GM12878 (cell line): ENCODE results near the gene TTLL3. TPM values are rescaled to one million over a fixed set of nuclear protein-coding genes. Genes with fewer than 3 reads are reported as not detected.

Experiments used
- ATAC-seq: fragments of 200-7000 bp; cut with Tn5 transposase; 3 replicates; pipeline ENCODE4 v1.9.1; 2020; ENCODE audit warnings: mild to moderate bottlenecking, moderate library complexity
- BruUV-seq: library from RNA; stranded (reverse); fragments of 400-500 nt; replicated peaks from 2 replicates; lab custom pipeline; 2021; lab: Mats Ljungman, UMichigan
- CTCF ChIA-PET: fragments of 300-600 bp; sonication (Branson Sonifier 250); formaldehyde crosslinking; extraction: SDS; loops from one replicate; lab custom pipeline; 2021; ENCODE audit warnings: inconsistent platforms; lab: Yijun Ruan, JAX
- POLR2A ChIA-PET: fragments of 350-600 bp; formaldehyde crosslinking; extraction: SDS; loops from one replicate; lab custom pipeline; 2021; ENCODE audit warnings: inconsistent platforms; lab: Charles Lee
- RAD21 ChIA-PET: fragments of 300-600 bp; sonication (Branson Sonifier 250); formaldehyde crosslinking; loops from one replicate; lab custom pipeline; 2023; ENCODE audit warnings: antibody characterized with exemption; ENCODE audit not compliant: unreplicated experiment; lab: Charles Lee
- SMC1A ChIA-PET: fragments of 300-600 bp; sonication (Branson Sonifier 250); formaldehyde crosslinking; loops from one replicate; lab custom pipeline; 2023; ENCODE audit not compliant: unreplicated experiment, uncharacterized antibody; lab: Charles Lee
- DNase-seq: peaks from one replicate; pipeline ENCODE4 v3.0.0-alpha.2; 2011; ENCODE audit warnings: low read depth, low spot score
- FAIRE-seq: peaks from 3 replicates; lab custom pipeline; 2011; peaks lifted over from hg19 to GRCh38; lab: Jason Lieb, UNC
- H2AFZ ChIP-seq: 2 replicates; pipeline ENCODE4 v1.6.0; 2011; ENCODE audit warnings: low read depth, low read length, control low read depth; ENCODE audit not compliant: control insufficient read depth
- H3K27ac ChIP-seq: 2 replicates; pipeline ENCODE4 v1.5.1; 2011; ENCODE audit warnings: control low read depth; ENCODE audit not compliant: control insufficient read depth, insufficient read depth
- H3K27me3 ChIP-seq, 2 experiments: replicated peaks in 1 of 2; 2 replicates each; pipeline versions ENCODE4 v1.6.0 to v1.6.1; 2011; ENCODE audit warnings: low read length in 1 of 2; ENCODE audit not compliant: control insufficient read depth in 2 of 2, insufficient read depth in 2 of 2
- H3K36me3 ChIP-seq, 2 experiments: 2 replicates each; pipeline ENCODE4 v1.5.1; 2011; ENCODE audit warnings: low read length in 1 of 2; ENCODE audit not compliant: control insufficient read depth in 2 of 2, insufficient read depth in 2 of 2
- H3K4me1 ChIP-seq: 2 replicates; pipeline ENCODE4 v1.6.1; 2011; ENCODE audit warnings: mild to moderate bottlenecking, low read length, moderate library complexity, mixed read lengths; ENCODE audit not compliant: control insufficient read depth, insufficient read depth
- H3K4me2 ChIP-seq: 2 replicates; pipeline ENCODE4 v1.6.0; 2011; ENCODE audit warnings: control low read depth; ENCODE audit not compliant: control insufficient read depth, insufficient read depth
- H3K4me3 ChIP-seq: fragments of 200-600 bp; sonication (generic); 2 replicates; pipeline ENCODE4 v1.5.1; 2016
- H3K79me2 ChIP-seq: 2 replicates; pipeline ENCODE4 v1.6.0; 2011; ENCODE audit warnings: low read length; ENCODE audit not compliant: control insufficient read depth, insufficient read depth
- H3K9ac ChIP-seq: 2 replicates; pipeline ENCODE4 v1.8.0; 2011; ENCODE audit warnings: low read length, control low read depth, mixed read lengths; ENCODE audit not compliant: control insufficient read depth, insufficient read depth
- H3K9me3 ChIP-seq: replicated peaks from 3 replicates; pipeline ENCODE4 v1.5.1; 2011; ENCODE audit warnings: mild to moderate bottlenecking, low read length; ENCODE audit not compliant: control insufficient read depth, insufficient read depth
- H4K20me1 ChIP-seq: 2 replicates; pipeline ENCODE4 v1.6.0; 2011; ENCODE audit not compliant: control insufficient read depth, insufficient read depth
- NFIC ChIP-seq: IDR thresholded peaks from 2 replicates; pipeline ENCODE4 v1.6.1; 2012; ENCODE audit warnings: low read depth, mild to moderate bottlenecking, inconsistent platforms, low read length, moderate library complexity
- YY1 ChIP-seq: IDR thresholded peaks from 2 replicates; pipeline ENCODE4 v1.6.1; 2011; ENCODE audit warnings: low read depth, mild to moderate bottlenecking, low read length
- WGBS: methylation state at CpG from one replicate; pipeline ENCODE4 v1.1.6; 2016; ENCODE audit warnings: low lambda C conversion rate; ENCODE audit not compliant: insufficient replicate concordance, insufficient coverage; ENCODE audit errors: missing lambda C conversion rate; 5-methylcytosine and 5-hydroxymethylcytosine counted together
- in situ Hi-C: fragments of 300-500 bp; cut with MboI; formaldehyde crosslinking; loops from 9 replicates; pipeline ENCODE4 v1.14.3; 2018; ENCODE audit warnings: mixed read lengths
- intact Hi-C: fragments of 100-400 bp; cut with micrococcal nuclease; formaldehyde crosslinking; loops from one replicate; pipeline ENCODE4 v1.14.2; 2022; ENCODE audit not compliant: unreplicated experiment
- polyA plus RNA-seq, 11 experiments: library from polyadenylated mRNA; depleted of rRNA in 4 of 11; unstranded in 6 of 11; stranded (reverse) in 5 of 11; fragments of >200 nt; fragmentation: Nextera tagmentation in 4 of 11; fragmentation: Illumina TruSeq in 1 of 11; extraction: Ambion mirVana in 4 of 11; extraction: Trizol in 1 of 11; gene quantifications; 1 replicate in 1 of 11; 2 replicates in 10 of 11; pipeline versions ENCODE4 v1.2.1 to v1.2.3, GENCODE V29; 2011 to 2016; ENCODE audit warnings: inconsistent platforms in 2 of 11, missing spikeins in 2 of 11, low read depth in 1 of 11
- total RNA-seq, 4 experiments: library from RNA; depleted of rRNA in 3 of 4; stranded (reverse); fragments of >200 nt in 3 of 4; fragmentation: Illumina TruSeq in 1 of 4; extraction: Trizol in 1 of 4; gene quantifications; 2 replicates each; pipeline versions ENCODE4 v1.2.1 to v1.2.3, GENCODE V29; 2013 to 2021
- TF ChIP-seq, protein P1 (sequence below), 3 experiments: IDR thresholded peaks in 2 of 3; conservative IDR thresholded peaks in 1 of 3; 2 replicates each; pipeline ENCODE4 v1.5.1; 2011; ENCODE audit warnings: low read depth in 3 of 3, low read length in 3 of 3, mild to moderate bottlenecking in 3 of 3, control low read depth in 2 of 3, moderate library complexity in 2 of 3, inconsistent platforms in 1 of 3, mixed read lengths in 1 of 3; ENCODE audit not compliant: control insufficient read depth in 2 of 3, insufficient read depth in 1 of 3; ENCODE audit errors: extremely low read depth in 1 of 3

TTLL3 gene
- total and polyA plus RNA-seq, 10 of the 15 experiments (the other 5 are each of a cell fraction or from before 2014, with no cell fraction given), result 4.2 to 51.3 (median 18.9) TPM

DNA sequence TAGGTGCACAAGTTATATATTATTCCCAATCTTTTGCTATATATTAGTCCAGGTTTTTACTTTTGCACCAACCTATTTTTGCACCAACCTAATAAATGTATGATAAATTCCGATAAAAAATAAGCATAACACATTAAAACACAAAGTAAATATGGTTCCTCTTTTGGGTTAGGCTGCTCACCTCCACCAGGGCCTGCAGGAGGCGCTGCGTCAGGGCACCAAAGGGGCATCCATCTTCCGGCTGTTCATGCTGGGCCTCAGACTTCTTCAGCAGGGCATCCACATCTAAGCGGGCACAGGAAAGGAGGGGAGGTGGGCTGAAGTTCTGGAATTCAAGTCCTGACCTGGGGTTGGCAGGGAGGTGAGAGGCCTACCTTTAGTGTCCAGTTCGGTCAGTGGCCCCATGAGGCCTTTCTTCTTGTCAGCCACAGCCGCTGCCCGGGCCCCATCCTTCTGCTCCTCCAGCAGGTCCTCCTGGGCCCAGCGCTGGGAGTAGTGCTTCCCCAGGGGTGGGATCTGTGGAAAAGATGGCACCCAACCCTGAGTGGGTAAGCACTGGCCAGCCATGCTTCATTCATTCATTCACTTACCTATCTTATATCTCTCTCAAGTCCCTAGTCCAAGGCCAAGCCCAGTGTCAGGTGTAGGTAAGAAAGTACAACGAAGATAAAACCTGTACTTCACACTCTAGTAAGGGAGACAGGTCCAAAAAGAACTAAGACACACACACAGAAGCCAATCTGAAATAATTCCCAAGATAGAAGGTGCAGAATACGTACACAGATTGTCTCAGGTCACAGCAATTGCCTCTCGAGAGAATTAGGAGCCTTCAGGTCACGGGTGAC lies 23.0 kb upstream of the TTLL3 start:
- 89% methylated on average over 13 of the region's 13 CpGs for WGBS
- H3K36me3 ChIP-seq, result peaks cover 8 to 16% of the 10 kb centered on the region in 2 experiments; a peak in 3 of 4 replicates
- no peaks in the 10 kb centered on the region for H3K27me3 ChIP-seq
- peaks cover 7% of the 10 kb centered on the region for H3K4me1 ChIP-seq
- ChIA-PET CTCF (interaction anchor here (0.5 to 1.4 kb wide), 6 partner anchors 9 to 146 kb away, joined by 3 to 7 read pairs (median 4); partner anchors contain the start of gene CRELD1), SMC1A (interaction anchor here (0.7 kb wide), 1 partner anchor 144 kb away, joined by 3 read pairs; no protein-coding TSS in a partner anchor), RAD21 (no interaction called here), POLR2A (interaction anchor here (1.5 kb wide), 1 partner anchor 87 kb away, joined by 3 read pairs; no protein-coding TSS in a partner anchor)
- no peaks in the 10 kb centered on the region for H4K20me1 ChIP-seq
- no peaks in the 10 kb centered on the region for H3K9me3 ChIP-seq
- FAIRE-seq (no peak), ATAC-seq (peak; percentile 41; the same call in 1 of the 3 replicates), DNase-seq (no peak)
- H3K27ac ChIP-seq, result no peak overlapping the region
- TF ChIP-seq YY1, result peak; percentile 65
- TF ChIP-seq NFIC, result no peak
- TF ChIP-seq, protein P1, sequence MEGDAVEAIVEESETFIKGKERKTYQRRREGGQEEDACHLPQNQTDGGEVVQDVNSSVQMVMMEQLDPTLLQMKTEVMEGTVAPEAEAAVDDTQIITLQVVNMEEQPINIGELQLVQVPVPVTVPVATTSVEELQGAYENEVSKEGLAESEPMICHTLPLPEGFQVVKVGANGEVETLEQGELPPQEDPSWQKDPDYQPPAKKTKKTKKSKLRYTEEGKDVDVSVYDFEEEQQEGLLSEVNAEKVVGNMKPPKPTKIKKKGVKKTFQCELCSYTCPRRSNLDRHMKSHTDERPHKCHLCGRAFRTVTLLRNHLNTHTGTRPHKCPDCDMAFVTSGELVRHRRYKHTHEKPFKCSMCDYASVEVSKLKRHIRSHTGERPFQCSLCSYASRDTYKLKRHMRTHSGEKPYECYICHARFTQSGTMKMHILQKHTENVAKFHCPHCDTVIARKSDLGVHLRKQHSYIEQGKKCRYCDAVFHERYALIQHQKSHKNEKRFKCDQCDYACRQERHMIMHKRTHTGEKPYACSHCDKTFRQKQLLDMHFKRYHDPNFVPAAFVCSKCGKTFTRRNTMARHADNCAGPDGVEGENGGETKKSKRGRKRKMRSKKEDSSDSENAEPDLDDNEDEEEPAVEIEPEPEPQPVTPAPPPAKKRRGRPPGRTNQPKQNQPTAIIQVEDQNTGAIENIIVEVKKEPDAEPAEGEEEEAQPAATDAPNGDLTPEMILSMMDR (IDR thresholded peaks at IDR 0.05 in 2 of 3, conservative IDR thresholded peaks at IDR 0.05 in 1 of 3; ENCODE audit: control insufficient read depth in 2 of 3, extremely low read depth in 1 of 3, insufficient read depth in 1 of 3, low read depth in 3 of 3, low read length in 3 of 3), result peak; percentile 9 to 65 (median 58)
- H3K4me2 ChIP-seq, result no peak overlapping the region
- H3K9ac ChIP-seq, result no peak overlapping the region
- no peak overlapping the region for H3K4me3 ChIP-seq
- no peak overlapping the region for H2AFZ ChIP-seq
- in situ Hi-C loops (no loop called here), intact Hi-C loops (no loop called here)
- no TSS peak for BruUV-seq
- peaks cover 17% of the 10 kb centered on the region for H3K79me2 ChIP-seq
